GM18951 (cell line): ENCODE data around the gene THAP3.
"Not testable (repeated sequence)": the region's sequence is repeated elsewhere in the genome, so short reads cannot be mapped to it uniquely, and the experiment has no call there.

Experiments used
- POLR2A ChIP-seq: IDR thresholded peaks from 4 replicates; pipeline ENCODE4 v1.6.1; 2011; ENCODE audit warnings: mild to moderate bottlenecking; ENCODE audit not compliant: insufficient read length, insufficient read depth; ENCODE audit errors: extremely low read depth
- in situ Hi-C: fragments of 300-500 bp; cut with MboI; formaldehyde crosslinking; loops from one replicate; pipeline ENCODE4 v1.12.0; 2022; ENCODE audit warnings: low sequenced_read_pairs, mixed read lengths, inconsistent platforms; ENCODE audit not compliant: unreplicated experiment

The THAP3 gene

GRCh38 chr1:6637770-6638169 is 13.1 kb downstream of the THAP3 start:
- in situ Hi-C loops, result loop anchor here (10.0 kb wide), 1 partner anchor 143 kb away; the partner anchor contains the start of gene PLEKHG5
- TF ChIP-seq POLR2A, result no peak

DNA sequence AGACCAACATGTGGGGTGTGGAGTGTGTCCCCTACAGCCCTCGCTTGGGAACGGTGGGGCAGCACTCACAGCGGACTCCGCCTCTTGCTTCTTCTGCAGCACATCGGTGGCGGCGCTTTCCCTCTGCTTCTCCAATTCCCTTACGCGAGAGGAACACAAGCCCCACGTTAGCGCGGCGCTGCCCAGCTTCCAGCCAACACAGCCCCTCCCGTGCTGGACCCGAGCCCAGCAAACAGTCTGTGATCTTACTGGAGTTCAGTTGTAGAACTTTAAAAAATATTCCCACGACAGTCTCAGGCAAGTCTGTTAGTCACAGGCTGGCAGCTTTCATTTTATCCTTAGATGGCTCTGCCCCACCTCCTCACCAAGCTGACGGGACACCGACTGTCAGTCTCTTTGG is 13.6 kb downstream of the THAP3 start:
- in situ Hi-C loops, result loop anchor here (10.0 kb wide), 1 partner anchor 143 kb away; the partner anchor contains the start of gene PLEKHG5
- no peak for TF ChIP-seq POLR2A

- in situ Hi-C loops, result not testable (repeated sequence)
Observed at GRCh38 chr1:6640867-6641266, 16.2 kb downstream of the THAP3 start.

- no peak for TF ChIP-seq POLR2A
- in situ Hi-C loops, result no loop called here
Observed at GRCh38 chr1:6645018-6645417, 20.4 kb downstream of the THAP3 start.

DNA sequence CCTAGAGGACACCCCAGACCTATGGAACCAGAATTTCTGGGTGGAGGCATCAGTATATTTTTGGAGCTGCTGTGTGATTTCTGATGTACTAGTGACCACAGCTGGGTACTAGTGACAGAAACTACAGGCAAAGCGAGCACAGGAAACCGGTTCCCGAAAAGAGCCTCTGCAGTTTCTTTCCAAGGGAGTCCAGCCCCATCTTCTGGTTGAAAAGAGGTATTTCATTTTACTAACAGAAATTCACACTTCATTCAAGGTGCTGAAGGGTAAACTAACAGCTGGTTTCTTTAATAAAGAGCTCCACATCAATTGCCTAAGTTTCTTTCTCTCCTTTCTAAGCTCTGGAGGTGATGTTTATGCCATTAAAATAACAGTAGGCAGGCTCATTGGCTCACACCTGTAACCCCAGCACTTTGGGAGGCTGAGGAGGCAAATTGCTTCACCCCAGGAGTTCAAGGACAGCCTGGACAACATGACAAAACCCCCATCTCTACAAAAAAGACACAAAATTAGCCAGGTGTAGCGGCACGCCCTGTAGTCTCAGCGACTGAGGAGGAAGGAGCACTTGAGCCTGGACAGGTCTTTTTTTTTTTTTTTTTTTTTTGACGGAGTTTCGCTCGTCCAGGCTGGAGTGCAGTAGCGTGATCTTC is 22.0 kb downstream of the THAP3 start:
- in situ Hi-C loops, result no loop called here
- TF ChIP-seq POLR2A, result no peak

- in situ Hi-C loops, result no loop called here
- TF ChIP-seq POLR2A, result no peak
Observed at GRCh38 chr1:6648556-6648955, 23.9 kb downstream of the THAP3 start.

DNA sequence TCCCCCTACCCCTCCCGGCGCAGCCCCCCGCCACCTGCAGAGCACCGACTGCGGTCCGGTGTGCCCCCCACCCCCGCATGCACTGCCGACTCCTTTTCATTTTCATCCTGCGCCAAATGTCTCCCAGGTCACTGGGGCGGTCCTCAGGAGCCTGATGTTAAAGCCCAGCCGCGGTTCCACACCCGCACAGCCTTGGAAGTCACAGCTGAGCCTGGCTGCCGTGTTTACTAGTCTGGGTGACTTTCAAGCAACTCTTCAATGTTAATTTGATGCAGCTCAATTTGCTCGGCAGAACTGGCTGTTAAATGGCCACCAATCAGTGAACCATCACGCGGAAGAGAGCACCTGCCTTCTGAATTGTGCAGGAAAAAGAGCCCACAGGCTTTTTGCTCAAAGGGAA is 27.2 kb downstream of the THAP3 start:
- in situ Hi-C loops, result no loop called here
- no peak for TF ChIP-seq POLR2A

DNA sequence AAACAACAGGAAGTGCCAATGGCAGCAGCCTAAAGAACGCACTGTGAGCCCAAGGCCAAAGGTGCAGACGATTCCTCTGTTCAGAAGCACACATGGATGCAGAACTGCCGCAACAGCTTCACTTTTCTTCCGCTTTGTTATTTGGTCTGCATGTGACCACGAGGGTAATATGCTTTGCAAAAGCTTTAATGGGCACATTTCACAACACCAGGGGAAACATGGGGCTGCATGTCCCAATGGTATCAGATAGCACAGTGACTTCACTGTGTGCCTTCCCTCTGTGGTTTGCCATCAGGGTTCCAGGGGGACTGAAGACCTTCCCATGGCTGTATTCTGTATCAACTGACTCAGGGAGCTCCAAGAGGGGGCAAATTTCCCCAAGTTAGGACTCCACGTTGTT is 28.3 kb downstream of the THAP3 start:
- TF ChIP-seq POLR2A, result no peak
- in situ Hi-C loops, result no loop called here

DNA sequence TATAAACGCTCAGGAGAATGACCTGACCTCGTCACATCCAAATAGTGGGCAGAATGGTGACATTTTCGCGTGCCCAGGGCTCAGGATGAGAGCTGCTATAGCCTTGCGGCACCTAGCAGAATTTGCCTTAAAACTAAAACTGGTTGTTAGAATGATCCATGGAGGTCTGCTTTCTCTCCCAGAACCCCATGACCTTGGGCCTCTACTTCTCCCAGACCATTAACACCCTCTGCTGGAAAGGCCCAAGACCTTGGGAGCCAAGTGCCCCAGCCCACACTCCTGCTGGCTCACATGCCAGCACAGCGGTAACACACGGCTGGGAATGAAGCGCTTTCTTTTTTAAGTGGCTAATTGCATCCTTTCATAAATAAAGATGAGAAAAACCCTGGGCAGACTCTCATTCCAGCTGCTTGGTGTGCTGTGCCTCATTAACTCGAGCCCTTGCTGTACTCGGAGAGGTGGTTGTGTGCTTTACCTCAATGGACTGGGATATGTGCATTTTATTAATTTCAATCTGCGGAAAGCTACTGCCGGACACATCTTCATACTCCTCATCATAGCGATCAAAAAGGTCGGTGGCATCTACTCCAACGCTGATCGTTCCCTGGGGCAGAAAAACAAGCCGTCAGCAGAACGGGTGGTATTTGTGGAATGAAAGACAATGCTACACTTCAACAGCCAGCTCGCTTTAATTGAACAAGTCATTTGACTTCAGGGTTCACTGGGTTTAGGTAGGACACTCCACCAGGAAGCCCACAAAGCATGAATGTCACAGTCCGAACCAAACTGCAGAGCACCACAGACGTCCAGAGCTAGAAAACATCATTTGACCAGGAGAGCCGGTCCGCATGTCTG is 29.0 kb downstream of the THAP3 start:
- in situ Hi-C loops, result no loop called here
- TF ChIP-seq POLR2A, result no peak

- no peak for TF ChIP-seq POLR2A
- in situ Hi-C loops, result no loop called here
Observed at GRCh38 chr1:6657138-6657537, 32.5 kb downstream of the THAP3 start.

GRCh38 chr1:6658359-6659060 is 33.8 kb downstream of the THAP3 start:
- in situ Hi-C loops, result no loop called here
- TF ChIP-seq POLR2A, result no peak

DNA sequence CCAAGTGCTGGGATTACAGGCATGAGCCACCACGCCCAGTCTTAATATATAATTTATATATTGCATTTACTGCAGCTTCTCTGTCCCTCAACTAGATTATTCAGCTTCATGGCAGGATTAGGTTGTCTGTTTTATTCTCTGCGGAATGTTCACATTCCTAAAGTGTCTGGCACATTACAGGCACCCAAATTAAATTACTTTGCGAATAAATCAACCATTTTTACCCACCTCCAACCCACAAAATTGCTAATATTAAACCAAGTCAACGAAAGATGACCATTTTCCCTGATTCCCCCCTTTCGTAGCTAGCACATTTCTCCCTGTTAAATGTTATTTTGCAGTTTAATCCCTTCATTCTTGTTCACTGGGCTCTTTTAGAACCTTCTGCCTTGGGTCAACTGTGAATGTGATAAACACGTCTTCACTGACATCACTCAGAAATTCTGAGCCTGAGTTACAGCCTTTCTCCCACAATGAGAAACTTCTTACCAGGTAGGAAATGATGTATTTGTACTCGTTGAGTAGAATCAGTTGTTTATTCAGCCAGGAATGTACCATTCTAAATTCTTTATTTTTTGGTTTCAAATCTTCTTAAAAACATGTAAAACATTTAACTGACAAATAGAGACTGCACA is 35.9 kb downstream of the THAP3 start:
- no peak for TF ChIP-seq POLR2A
- in situ Hi-C loops, result no loop called here

DNA sequence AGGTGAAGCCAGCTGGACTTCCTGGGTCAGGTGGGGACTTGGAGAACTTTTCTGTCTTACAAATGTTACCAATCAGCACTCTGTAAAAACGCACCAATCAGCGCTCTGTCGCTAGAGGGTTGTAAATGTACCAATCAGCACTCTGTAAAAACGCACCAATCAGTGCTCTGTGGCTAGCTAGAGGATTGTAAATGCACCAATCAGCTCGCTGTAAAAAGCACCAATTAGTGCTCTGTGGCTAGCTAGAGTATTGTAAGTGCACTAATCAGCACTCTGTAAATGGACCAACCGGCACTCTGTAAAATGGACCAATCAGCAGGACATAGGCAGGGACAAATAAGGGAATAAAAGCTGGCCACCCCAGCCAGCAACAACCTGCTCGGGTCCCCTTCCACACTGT is 37.8 kb downstream of the THAP3 start:
- in situ Hi-C loops, result not testable (repeated sequence)
